NT2/D1 (cell line): Measurements from ENCODE around the gene GALP.

Experiments used
- SUZ12 ChIP-seq: IDR thresholded peaks from 2 replicates; pipeline ENCODE4 v1.6.1; 2011; ENCODE audit not compliant: insufficient read length, insufficient read depth; ENCODE audit errors: extremely low read depth
- YY1 ChIP-seq: IDR thresholded peaks from 2 replicates; pipeline ENCODE4 v1.6.1; 2011; ENCODE audit not compliant: insufficient read length, insufficient read depth

DNA sequence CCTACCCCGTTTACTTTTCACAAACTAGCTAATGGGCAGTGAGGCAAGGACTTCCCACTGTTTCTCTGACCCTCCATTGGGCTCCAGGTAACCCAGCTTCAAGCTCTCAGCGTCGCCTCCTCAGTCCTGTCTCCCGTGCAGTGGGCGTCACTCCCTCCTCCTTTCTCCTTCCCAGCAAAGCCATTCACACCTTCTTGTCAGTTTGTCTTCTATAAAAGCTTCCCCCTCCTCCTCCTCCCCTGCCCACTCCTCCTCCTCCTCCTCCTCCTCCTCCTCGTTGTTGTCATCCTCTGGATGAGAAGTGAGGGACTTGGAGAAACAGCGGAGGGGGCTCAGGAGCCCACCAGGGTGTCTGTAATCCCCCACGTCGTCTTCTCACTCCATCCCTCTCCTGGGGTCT lies 1.7 kb upstream of the GALP start:
- no peak for TF ChIP-seq YY1
- no peak for TF ChIP-seq SUZ12
